GM19238 (cell line): Measurements from ENCODE around the gene MAP3K20.
"Not testable (repeated sequence)": the region's sequence is repeated elsewhere in the genome, so short reads cannot be mapped to it uniquely, and the experiment has no call there.

Experiments used
- DNase-seq: peaks from one replicate; pipeline ENCODE4 v3.0.0; 2011; ENCODE audit warnings: low spot score; ENCODE audit not compliant: insufficient read length

Gene MAP3K20

GRCh38 chr2:173075781-173076580, at the start of gene MAP3K20:
Gene MAP3K20 (plus strand): TSS chr2:173075846. CDS start chr2:173091032, 15,186 bp downstream.
- peak; percentile 36 for DNase-seq

GRCh38 chr2:173026479-173026878, 49.2 kb upstream of the MAP3K20 start:
- DNase-seq = no peak

GRCh38 chr2:173027181-173028128, 48.2 kb upstream of the MAP3K20 start:
- peak; percentile 31 for DNase-seq

- DNase-seq = no peak
These were observed 47.5 kb upstream of the MAP3K20 start for GRCh38 chr2:173028141-173028540.

- DNase-seq = no peak
These were observed 47.0 kb upstream of the MAP3K20 start for GRCh38 chr2:173028671-173029070.

- no peak for DNase-seq
These were observed 44.8 kb upstream of the MAP3K20 start for GRCh38 chr2:173030561-173031490.

GRCh38 chr2:173032032-173032431, 43.6 kb upstream of the MAP3K20 start:
- DNase-seq = no peak

- no peak for DNase-seq
These were observed 42.6 kb upstream of the MAP3K20 start for GRCh38 chr2:173033084-173033483.

GRCh38 chr2:173034143-173034542, 41.5 kb upstream of the MAP3K20 start:
- no peak for DNase-seq

GRCh38 chr2:173037245-173038120, 38.2 kb upstream of the MAP3K20 start:
- no peak for DNase-seq

- not testable (repeated sequence) for DNase-seq
These were observed 37.4 kb upstream of the MAP3K20 start for GRCh38 chr2:173038257-173038656.

GRCh38 chr2:173040729-173041128, 34.9 kb upstream of the MAP3K20 start:
- DNase-seq = no peak

GRCh38 chr2:173043476-173043875, 32.2 kb upstream of the MAP3K20 start:
- DNase-seq = no peak

- no peak for DNase-seq
These were observed 31.6 kb upstream of the MAP3K20 start for GRCh38 chr2:173043897-173044519.

GRCh38 chr2:173044686-173045085, 31.0 kb upstream of the MAP3K20 start:
- DNase-seq = no peak

- DNase-seq = no peak
These were observed 30.5 kb upstream of the MAP3K20 start for GRCh38 chr2:173045181-173045580.

- no peak for DNase-seq
These were observed 27.1 kb upstream of the MAP3K20 start for GRCh38 chr2:173048522-173048896.

GRCh38 chr2:173048897-173049661, 26.6 kb upstream of the MAP3K20 start:
- DNase-seq = no peak

GRCh38 chr2:173049831-173050230, 25.8 kb upstream of the MAP3K20 start:
- DNase-seq = no peak
